ENCODE measurements around the gene HTR2C.
"Not testable (repeated sequence)": the region's sequence is repeated elsewhere in the genome, so short reads cannot be mapped to it uniquely, and the experiment has no call there.

HTR2C gene

DNA sequence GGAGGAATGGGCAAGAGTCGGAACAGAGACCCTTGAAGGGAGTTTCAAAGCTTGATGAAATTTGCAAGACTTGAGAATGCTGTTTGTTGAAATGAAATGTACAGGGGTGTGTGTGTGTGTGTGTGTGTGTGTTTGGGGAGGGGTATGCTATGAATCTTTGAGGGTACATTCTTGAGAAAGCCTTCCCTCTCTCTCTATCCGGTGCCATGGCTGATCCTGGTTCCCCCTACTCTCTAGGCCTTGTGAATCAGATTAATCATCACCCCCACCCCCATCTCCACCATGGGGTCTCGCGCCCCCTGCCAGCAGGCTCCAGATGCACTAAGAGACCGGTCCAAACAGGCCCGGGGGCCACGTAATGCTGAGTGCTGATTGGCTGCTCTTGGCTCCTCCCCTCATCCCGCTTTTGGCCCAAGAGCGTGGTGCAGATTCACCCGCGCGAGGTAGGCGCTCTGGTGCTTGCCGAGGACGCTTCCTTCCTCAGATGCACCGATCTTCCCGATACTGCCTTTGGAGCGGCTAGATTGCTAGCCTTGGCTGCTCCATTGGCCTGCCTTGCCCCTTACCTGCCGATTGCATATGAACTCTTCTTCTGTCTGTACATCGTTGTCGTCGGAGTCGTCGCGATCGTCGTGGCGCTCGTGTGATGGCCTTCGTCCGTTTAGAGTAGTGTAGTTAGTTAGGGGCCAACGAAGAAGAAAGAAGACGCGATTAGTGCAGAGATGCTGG is at the start of gene HTR2C:
Gene HTR2C (plus strand): TSS at position 441 of the 729 bp plus-strand sequence. CDS start 142,851 bp downstream, outside the sequence.
- DNase-seq (ENCODE audit: low read depth): no peak

DNA sequence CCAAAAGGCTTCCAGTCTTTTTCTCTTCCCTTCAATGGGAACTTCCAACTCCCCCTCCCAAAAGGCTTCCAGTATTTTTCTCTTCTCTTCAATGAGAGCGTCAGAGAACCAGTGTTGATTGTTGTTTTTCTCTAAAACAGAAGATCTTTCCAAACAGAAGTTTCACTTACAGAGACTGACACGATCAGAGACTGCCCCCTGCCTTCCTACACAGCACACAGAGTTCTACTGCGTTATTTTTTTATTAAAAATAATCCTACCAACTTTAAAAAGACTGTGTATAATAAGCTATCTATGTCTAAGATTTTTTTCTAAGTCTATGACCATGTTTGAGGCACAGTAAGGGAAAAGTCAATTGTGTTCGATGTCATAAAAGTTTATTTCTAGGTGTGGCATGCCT is 3.5 kb upstream of the HTR2C start:
- no peak for DNase-seq (ENCODE audit: low read depth)

DNA sequence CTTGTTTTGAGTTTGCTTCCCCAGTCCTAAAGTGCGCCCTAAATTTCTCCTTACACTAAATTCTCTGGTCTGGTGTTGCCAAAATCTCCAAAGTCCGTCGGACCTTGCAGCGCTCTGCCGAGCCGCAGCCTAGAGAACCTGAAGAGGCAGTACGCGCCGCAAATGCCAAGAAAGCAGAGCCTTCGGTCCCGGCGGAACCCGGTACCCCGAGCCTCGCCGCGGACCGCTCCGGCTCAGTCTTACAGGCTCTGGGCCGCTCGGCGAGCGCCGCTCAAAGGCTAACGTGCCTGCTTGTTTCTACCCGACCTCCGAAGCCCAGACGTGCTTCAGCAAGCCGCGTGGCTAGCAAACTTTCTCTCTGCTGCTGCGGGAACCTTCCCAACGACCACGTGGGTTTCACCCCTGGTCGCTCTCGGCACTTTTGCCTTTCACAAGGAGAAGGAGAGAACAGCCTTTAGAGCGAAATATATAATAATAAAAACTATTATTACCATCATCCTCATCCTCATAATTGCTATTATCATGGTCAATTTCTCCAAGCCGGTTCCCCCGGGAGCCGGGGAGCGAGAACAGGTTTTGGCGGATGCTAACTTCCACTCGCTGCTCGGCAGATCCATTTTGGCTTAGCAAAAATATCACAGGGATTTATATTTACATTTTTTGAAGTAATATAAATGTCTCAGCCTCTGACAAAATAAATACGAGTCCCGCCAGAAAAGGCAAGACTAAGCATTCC is 2.2 kb upstream of the HTR2C start:
- no peak for DNase-seq (ENCODE audit: low read depth)

DNA sequence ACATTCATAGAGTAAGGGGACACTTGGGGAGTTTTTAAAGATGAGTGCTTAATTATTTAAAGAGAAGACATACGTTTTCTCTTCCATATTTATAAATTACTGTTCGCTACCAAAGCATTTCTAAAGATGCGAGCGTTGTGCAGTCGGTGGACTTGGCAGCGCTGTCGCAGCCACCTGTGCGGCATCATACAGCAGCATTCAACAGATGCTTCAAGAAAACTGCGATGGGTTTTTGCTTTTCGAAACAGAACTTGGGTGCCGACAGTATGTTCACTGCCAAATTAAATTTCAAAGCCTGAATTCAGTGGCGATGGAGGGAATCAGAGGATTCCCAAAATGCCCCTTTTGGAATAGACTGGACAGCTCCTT is 1.6 kb upstream of the HTR2C start:
- no peak for DNase-seq (ENCODE audit: low read depth)

DNA sequence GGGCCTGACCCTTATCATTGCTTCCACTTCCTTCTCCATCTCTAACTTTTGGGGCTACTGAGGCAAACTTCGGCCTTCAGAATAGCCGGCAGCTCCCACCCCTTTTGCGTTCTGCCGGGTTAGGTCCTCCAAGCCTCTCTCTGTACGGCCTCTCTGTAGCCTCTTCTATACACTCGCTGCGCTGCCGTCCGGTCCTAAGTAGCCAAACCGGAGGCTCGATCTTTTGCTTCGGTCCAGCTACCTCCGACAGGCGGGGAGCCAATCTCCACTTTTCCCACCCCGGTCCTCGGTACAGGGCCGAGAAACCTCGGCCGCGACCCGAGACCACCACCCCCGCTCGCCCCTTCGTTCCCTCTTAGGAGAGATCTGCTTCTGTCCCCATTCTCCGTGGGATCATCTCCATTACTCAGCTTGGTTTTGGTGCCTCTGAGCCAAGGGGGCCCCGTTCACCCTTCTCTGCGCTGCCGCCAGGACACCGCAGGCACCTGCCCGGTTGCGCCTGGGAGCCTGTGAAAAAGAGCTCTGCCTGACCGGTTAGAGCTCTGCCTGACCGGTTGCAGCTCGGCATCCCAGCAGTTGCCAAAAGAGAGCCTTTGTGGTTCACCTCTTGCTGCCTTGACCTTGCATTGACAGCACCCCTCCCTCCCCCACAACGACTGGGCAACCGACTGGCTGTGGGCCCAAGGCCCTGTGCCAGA is 1.0 kb upstream of the HTR2C start:
- no peak for DNase-seq (ENCODE audit: low read depth)

DNA sequence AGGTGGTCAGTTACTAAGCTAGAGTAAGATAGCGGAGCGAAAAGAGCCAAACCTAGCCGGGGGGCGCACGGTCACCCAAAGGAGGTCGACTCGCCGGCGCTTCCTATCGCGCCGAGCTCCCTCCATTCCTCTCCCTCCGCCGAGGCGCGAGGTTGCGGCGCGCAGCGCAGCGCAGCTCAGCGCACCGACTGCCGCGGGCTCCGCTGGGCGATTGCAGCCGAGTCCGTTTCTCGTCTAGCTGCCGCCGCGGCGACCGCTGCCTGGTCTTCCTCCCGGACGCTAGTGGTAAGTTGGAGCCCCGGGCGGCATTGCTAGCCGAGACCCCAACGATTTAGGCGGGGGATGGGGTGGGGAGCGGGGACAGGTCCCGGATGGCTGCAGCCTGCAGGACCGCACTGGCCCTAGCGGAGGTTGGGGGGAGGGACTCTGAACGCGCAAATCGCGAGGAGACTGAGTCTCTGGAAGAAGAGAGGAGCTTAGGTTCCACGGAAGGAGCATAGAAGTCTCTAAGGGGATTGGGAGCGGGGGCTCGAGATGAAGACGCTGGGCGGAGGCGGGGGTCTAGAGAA is 573 bp downstream of the HTR2C start:
- DNase-seq (ENCODE audit: low read depth): no peak

DNA sequence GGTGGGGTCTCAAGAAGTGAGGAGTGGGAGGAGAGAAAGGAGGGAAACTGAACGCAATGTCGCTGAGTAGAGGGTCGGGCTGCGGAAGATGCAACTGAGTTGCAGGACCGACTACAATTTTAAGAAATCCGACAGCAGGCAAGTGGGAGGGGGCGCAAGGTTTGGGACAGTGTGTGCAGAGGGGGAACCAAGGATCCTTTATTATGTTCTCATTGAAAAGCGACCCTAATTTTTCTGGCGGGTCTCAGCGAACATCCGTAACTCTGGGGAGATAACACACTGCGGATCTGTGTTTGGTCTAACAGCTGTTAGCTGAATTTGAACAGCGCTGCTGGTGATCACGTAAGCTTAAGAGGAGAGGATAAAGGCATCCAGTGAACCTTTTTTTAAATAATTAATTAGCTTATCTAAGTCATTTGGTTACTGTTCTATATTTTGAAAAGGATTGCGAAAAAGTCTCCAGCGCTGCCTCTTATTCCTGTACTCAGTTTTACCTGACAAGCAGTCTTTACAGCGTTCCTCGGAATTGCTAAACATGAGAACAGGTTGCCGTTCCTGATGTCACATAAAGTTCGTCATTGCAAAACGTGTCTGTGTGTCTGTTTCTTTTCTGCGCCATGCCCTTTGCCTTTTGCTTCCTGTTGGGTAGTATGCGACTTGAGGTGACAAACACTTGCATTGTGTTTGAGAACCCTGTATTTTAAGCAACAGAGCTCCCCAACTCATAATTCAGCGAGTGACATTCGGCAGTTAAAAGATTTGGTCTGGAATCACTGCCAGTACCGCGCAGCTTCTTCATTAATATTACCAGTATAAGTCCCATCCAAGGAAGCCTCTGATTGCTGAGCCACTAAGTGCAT is 1.3 kb downstream of the HTR2C start:
- DNase-seq (ENCODE audit: low read depth): no peak

DNA sequence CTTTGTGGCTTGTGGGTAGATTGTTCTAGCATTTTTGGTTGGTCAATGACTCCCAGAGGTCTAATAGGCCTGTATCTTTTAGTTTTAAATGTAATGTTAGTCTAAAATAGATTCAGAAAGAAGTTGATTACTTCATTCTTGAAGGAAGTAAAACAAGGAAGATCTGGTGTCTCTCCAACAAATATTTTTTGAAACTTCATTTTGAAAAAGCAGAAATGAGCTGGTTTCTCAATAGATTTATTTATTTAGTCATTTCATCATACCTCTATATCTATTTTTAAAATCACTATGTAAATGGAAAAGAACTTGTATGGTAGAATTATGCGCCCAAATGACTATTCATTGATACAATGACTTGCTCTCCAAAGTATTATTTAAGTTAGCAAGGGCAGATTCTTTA is 7.2 kb downstream of the HTR2C start:
- DNase-seq (ENCODE audit: low read depth): no peak

DNA sequence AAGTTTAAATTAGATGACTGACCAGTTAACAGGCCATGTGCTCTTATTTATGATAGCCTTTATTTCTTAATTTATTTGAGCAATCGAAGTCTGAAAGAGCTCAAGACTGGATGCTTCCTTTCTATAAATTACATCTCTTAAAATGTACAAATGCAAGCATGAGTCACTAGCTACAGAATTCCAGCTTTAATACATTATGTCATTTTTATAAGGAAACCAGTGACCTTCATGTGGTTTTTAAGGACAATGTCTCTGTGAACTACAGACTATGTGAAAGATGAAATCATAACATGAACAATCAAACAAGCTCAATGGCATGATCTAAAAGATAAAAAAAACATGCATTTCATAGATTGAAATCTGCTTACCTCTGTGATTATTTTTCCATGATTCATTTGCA is 15.4 kb downstream of the HTR2C start:
- no peak for DNase-seq (ENCODE audit: low read depth)

DNA sequence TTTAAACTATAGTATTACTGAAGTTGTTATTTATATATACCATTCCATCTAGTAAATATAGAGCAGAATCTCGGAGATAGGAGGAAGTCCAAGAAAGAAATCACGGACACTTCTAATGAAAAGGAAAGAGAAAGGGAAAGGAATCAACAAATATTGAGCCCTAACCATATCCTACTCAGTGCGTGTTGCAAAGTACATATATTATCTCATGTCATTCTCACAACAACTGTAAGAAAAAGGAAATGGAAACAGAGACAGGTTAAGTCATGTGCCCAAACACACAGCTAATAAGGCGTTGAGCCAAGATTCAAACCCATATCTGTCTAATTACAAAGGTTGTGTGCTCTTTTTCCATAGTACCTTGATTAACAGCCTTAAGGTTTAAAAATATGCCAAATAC is 16.0 kb downstream of the HTR2C start:
- no peak for DNase-seq (ENCODE audit: low read depth)

DNA sequence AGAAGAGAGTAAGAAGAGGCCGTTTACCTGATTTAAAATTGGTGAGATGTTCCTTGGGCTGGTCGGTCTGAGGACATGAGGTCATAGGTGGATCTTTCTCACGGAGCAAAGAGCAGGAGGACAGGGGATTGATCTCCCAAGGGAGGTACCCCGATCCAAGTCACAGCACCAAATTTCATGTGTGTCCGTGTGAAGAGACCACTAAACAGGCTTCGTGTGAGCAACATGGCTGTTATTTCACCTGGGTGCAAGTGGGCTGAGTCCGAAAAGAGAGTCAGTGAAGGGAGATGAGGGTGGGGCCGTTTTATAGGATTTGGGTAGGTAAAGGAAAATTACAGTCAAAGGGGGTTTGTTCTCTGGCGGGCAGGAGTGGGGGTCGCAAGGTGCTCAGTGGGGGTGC is 22.7 kb downstream of the HTR2C start:
- DNase-seq (ENCODE audit: low read depth): not testable (repeated sequence)

DNA sequence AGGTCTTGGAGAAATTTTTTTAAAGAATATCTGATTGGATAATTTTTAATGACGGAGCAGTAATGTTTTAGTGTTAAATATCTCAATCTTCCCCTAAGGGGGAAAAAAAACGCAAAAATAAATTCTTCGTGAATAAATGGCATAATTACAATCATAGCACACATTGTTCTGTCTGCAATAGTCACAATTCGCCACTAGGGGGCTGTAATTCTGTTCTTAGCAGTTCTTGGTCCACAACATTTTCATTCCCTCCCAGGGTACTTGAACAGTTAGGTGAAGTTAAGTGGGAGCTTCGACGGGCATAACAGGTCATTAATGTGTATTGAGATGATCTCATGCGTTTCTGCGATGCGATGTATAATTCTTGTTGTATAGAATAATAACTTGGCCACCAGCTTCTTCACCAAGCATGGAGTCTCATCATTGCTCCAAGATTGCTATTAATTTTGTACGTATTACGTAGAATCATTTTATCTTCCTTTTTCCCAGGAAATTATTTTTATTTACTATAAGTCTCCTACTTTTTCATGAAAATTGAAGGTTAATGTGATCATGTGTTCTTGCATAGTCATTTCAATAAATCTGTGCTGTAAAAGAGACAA is 27.2 kb downstream of the HTR2C start:
- no peak for DNase-seq (ENCODE audit: low read depth)

DNA sequence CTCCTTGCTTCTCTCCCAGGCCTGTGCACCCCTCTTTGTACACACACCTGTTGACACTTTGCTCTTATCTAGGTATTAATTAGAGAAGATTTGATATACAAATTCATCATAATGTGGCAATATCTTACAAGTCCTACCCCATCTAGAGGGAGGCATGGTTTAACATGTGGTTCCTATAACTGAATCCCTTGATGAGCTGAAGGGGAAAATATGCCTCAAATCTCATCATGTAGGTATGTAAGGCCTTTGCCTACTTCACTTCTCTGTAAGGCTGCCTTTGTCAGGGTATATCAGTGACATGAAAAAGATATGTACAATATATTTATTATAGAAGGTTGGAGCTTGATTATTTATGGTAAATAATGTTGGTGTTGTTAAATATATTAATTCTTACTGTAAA is 31.9 kb downstream of the HTR2C start:
- DNase-seq (ENCODE audit: low read depth): no peak

DNA sequence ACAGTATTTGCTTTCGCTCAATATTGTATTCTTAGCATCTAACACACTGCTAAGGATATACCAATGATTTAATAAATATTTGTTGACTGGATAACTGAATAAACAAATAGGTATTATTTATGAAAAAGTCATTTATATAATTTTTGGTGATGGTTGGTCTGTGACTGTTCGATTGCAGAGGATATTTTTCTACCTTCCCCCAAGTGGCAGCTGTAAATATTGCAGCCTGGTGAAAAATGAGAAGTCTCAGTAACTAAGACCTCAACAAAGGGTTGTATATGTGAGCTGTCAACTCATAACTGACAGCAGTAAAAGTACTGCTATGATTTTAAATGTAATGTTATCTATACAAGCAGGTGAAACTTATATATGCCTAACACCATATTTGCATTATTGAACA is 36.0 kb downstream of the HTR2C start:
- DNase-seq (ENCODE audit: low read depth): no peak

DNA sequence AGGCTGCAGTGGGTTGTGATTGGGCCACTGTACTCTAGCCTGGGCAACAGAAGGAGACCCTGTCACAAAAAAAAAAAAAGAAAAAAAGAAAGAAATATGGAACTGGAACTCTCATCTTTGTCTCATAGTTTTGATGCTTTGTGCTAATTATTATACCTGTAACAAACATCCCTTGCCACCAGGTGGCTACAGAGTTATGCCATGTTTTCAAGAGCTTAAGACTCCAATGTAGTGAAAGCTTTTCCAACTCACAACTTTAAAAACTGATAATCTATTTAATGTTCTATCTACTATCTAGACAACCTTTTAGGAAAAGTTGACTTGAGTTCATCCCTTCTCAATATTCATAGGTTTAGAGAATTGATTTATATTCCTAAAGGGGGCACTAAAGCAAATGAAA is 42.4 kb downstream of the HTR2C start:
- DNase-seq (ENCODE audit: low read depth): no peak

DNA sequence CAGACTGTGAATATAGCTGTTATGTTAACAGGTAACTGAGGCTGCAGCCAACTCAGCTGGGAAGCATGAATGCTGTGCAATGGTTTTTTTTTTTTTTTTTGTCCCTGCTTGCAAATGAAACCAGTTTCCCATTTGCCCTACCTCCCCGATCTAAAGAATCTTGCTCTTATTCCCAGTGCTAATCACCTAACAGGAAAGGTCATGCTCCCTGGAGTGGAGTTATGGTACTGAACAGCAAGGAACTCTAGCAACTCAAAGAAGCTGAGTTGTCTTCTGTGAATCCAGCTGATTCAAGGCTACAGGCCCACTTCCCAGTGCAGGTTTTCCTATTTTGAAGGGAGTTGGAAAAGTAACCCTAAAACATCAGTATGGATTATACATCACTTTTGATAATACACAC is 52.1 kb downstream of the HTR2C start:
- no peak for DNase-seq (ENCODE audit: low read depth)

DNA sequence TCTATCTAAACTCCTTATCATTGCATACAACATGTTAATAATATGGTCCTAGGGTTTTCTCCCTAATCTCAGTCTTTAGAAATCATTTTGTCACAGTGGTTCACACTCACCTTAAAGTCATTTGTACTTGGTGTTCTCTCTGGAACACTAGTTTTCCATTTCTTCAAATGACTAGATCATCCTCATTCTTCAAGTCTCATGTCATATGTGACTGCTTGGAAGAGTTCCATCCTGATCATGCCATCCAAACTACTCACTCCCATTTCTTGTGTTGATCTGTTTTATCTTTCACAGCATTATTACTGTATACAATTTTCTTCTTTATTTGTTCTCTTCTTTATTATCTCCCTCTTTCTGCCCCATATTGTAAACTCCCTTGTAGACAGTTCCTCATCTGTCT is 66.5 kb downstream of the HTR2C start:
- no peak for DNase-seq (ENCODE audit: low read depth)

DNA sequence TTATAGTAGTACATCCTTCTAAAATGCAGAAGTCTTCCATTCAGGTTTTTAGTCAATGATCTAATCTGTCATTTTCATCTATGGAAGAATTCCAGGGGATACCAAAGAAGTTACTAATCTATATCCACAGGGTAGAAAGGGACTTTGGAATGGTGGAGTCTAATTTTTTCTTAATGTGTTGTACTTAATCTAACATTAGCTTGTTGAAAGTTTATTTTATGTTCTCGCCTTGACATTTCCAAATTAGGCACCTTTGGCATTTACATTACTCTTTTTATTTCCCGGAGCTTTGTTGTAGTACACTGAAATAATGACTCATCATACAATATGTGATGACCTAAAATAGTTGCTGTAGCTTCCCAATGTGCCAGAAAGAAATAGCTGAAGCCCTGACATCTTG is 91.5 kb downstream of the HTR2C start:
- no peak for DNase-seq (ENCODE audit: low read depth)

DNA sequence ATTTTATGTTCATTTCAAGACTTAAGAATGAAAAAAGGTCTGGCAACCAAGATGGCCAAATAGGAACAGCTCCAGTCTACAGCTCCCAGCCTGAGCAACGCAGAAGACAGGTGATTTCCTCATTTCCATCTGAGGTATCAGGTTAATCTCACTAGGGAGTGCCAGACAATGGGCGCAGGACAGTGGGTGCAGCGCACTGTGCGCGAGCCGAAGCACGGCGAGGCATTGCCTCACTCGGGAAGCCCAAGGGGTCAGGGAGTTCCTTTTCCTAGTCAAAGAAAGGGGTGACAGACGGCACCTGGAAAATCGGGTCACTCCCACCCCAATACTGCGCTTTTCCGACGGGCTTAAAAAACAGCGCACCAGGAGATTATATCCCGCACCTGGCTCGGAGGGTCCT is 116.6 kb downstream of the HTR2C start:
- DNase-seq (ENCODE audit: low read depth): not testable (repeated sequence)

DNA sequence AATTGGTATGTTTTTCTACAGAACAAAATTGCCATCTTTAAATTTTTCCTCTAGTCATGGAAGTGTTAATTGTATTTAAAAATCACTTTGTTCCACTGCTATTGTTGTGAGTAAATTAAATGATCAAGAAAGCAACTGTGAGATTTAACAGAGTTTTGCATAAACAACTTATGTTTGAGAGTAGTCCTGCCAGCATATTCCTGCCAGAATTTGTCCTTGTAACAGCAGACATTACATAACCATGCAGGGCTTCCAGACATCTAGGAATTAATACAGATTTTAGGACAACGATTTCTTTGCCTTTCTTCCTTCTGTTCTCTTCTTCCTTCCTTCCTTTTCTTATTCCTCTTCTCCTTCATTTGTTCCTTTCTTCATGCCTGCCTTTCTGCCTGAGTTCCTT is 125.5 kb downstream of the HTR2C start:
- no peak for DNase-seq (ENCODE audit: low read depth)

DNA sequence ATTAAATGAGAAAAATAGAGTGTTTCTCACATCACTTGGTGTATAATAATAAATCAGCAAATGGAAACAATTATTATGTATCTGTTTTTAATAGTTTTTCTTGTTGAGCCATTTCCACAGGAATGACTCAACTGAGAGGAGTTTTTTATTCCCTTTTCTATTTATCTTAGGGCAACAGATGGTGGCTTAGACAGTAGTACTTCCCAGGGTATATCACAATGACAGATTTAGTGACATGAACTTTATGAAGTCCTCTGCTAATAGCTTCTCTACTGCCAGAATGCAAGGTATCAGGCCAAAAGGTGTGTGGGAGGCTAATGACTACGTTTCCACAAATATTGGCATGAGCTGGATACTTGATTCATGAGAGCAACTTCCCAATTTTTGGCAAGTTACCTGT is 126.7 kb downstream of the HTR2C start:
- DNase-seq (ENCODE audit: low read depth): no peak

DNA sequence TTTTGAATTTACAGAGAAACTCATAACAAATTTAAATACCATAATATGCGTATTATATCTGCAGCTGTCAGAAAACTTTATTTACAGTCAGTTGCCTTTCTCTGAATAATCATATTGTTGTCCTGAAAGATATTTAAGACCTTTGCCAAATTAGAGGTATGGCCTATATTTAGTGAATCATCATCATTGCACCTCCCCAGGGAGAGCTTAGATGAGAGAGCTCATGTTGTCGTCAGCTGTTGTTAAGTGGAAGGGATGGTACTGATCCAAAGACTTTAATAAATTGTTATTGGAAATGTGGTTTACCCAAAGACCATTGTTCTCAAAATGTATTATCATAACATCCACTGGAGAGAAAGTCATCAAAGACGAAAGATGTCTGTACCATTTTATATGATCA is 128.6 kb downstream of the HTR2C start:
- no peak for DNase-seq (ENCODE audit: low read depth)

Data from stimulated activated CD4-positive, alpha-beta T cell treated with anti-CD3 and anti-CD28 coated beads, Interleukin-2, amount 100 ng/mL, for 4 hours (primary cell).